Neural crest cell (in vitro differentiated cells): ENCODE results near the gene GLIPR2. TPM values are rescaled to one million over a fixed set of nuclear protein-coding genes. Genes with fewer than 3 reads are reported as not detected.

Experiments
- DNase-seq: peaks from one replicate; pipeline ENCODE4 v3.0.0; 2021; ENCODE audit warnings: low read depth, mixed read lengths, low spot score
- H3K27ac Mint-ChIP-seq: one replicate; pipeline ENCODE4 v1.8.0; 2021; ENCODE audit warnings: mild to moderate bottlenecking, mixed read lengths; ENCODE audit not compliant: unreplicated experiment
- H3K27me3 Mint-ChIP-seq: 2 replicates; pipeline ENCODE4 v1.8.0; 2021; ENCODE audit warnings: low read depth, mild to moderate bottlenecking, mixed read lengths
- H3K36me3 Mint-ChIP-seq: 2 replicates; pipeline ENCODE4 v1.8.0; 2021; ENCODE audit warnings: low read depth, mild to moderate bottlenecking, mixed read lengths
- H3K4me1 Mint-ChIP-seq: 2 replicates; pipeline ENCODE4 v1.8.0; 2021; ENCODE audit warnings: mixed read lengths
- H3K4me3 Mint-ChIP-seq: one replicate; pipeline ENCODE4 v1.8.0; 2021; ENCODE audit warnings: mild to moderate bottlenecking, mixed read lengths
- H3K9me3 Mint-ChIP-seq: 2 replicates; pipeline ENCODE4 v1.8.0; 2021; ENCODE audit warnings: mixed read lengths
- CTCF ChIP-seq: fragments of 200-600 bp; sonication (generic); conservative IDR thresholded peaks from 2 replicates; pipeline ENCODE4 v1.5.0; 2021; ENCODE audit warnings: antibody characterized with exemption, mild to moderate bottlenecking
- total RNA-seq: library from RNA; stranded (reverse); gene quantifications from 2 replicates; pipeline ENCODE4 v1.2.1, GENCODE V29; 2021

Gene GLIPR2
- total RNA-seq, 1 donor from 2014 or later = 24.2 TPM

DNA sequence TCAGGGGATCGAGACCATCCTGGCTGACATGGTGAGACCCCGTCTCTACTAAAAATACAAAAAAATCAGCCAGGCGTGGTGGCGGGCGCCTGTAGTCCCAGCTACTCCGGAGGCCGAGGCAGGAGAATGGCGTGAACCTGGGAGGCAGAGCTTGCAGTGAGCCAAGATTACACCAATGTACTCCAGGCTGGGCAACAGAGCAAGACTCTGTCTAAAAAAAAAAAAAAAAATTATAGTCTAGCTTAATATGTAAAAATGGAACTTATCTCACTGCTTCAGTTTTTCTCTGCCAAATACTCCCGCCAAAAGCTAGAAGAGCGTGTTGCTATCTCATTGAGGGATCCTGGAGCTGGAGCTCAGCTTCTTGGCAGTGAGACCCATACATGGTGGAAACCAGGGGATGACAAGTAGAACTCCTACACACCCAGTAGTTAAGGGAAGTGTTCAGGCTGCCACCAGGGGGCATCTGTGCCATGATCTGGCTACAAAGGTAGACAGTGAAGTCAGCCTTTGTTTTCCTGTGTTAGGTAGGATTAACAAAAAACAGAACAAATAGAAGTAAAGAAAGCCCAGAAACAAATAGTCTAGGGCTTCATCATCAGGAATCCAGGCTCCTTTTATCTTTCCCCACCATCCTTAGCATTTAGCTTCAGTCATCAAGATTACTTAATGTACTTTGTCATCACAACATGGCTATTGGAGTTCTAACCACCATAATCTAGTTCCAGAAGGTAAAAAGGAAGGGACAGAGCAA is 33.6 kb upstream of the GLIPR2 start:
- Mint-ChIP-seq H3K4me3 (no peak overlapping the region), H3K36me3 (no peaks in the 10 kb centered on the region), H3K27ac (no peak overlapping the region), H3K9me3 (no peaks in the 10 kb centered on the region), H3K27me3 (no peaks in the 10 kb centered on the region), H3K4me1 (no peaks in the 10 kb centered on the region)
- DNase-seq = peak; percentile 66
- peak; percentile 84 for TF ChIP-seq CTCF

GRCh38 chr9:36109071-36109470 is 27.5 kb upstream of the GLIPR2 start:
- no peaks in the 10 kb centered on the region for H3K27me3 Mint-ChIP-seq

GRCh38 chr9:36110434-36110833 is 26.1 kb upstream of the GLIPR2 start:
- no peak overlapping the region for H3K27ac Mint-ChIP-seq
- no peaks in the 10 kb centered on the region for H3K36me3 Mint-ChIP-seq
- no peak for DNase-seq
- no peak overlapping the region for H3K4me3 Mint-ChIP-seq
- no peaks in the 10 kb centered on the region for H3K27me3 Mint-ChIP-seq
- TF ChIP-seq CTCF = no peak
- H3K9me3 Mint-ChIP-seq = no peaks in the 10 kb centered on the region
- peaks cover 11% of the 10 kb centered on the region for H3K4me1 Mint-ChIP-seq

More at GRCh38 chr9:36109071-36109470, 27.5 kb upstream of the GLIPR2 start:
- DNase-seq = no peak
- H3K9me3 Mint-ChIP-seq = no peaks in the 10 kb centered on the region
- peaks cover 11% of the 10 kb centered on the region for H3K4me1 Mint-ChIP-seq
- no peak overlapping the region for H3K4me3 Mint-ChIP-seq
- H3K27ac Mint-ChIP-seq = no peak overlapping the region
- H3K36me3 Mint-ChIP-seq = no peaks in the 10 kb centered on the region
- no peak for TF ChIP-seq CTCF

DNA sequence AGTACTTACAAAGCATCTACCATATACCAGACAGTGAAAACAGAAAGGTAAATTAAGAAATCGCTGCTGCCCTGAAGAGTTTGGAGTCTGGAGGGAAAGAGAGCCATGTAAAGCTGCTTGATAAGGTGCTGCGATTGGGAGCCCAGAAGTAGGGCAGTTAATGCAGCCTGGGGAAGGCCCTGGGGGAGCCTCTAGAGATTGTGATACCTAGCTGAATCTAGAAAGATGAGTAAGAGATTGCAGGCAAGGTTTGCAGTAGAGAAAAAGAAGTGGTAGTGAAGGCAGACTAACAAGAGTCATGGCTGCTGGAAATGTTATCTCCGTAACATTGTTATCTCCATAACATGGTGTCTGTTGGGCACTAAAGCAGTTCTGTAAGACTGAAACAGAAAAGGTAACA is 24.0 kb upstream of the GLIPR2 start:
- H3K27me3 Mint-ChIP-seq = no peaks in the 10 kb centered on the region
- no peak for DNase-seq
- TF ChIP-seq CTCF = no peak
- H3K9me3 Mint-ChIP-seq = no peaks in the 10 kb centered on the region
- H3K36me3 Mint-ChIP-seq = no peaks in the 10 kb centered on the region
- no peak overlapping the region for H3K4me3 Mint-ChIP-seq
- H3K4me1 Mint-ChIP-seq = peaks cover 11% of the 10 kb centered on the region
- H3K27ac Mint-ChIP-seq = no peak overlapping the region

DNA sequence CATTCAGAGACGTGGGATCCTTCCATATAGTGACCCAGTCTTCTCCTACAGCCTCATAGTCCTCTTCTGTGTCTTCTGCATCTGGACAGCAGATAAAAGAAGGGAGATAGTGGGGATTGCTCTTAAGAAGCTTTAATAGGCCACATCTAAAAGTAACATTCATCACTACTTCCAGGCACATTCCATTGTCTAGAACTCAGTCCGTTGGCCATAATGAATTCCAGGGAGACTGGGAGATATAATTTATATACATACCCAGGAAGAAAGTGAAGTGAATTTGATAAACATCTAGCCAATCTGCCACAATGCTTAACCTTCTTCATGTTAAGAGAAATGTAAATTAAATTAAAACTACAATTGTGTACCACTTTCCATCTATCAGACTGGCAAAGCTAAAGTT is 22.5 kb upstream of the GLIPR2 start:
- H3K27ac Mint-ChIP-seq = no peak overlapping the region
- no peak for DNase-seq
- no peaks in the 10 kb centered on the region for H3K27me3 Mint-ChIP-seq
- H3K4me1 Mint-ChIP-seq = peaks cover 11% of the 10 kb centered on the region
- H3K9me3 Mint-ChIP-seq = no peaks in the 10 kb centered on the region
- no peak for TF ChIP-seq CTCF
- H3K36me3 Mint-ChIP-seq = no peaks in the 10 kb centered on the region
- no peak overlapping the region for H3K4me3 Mint-ChIP-seq
